ENCODE measurements around the gene IYD.

DNA sequence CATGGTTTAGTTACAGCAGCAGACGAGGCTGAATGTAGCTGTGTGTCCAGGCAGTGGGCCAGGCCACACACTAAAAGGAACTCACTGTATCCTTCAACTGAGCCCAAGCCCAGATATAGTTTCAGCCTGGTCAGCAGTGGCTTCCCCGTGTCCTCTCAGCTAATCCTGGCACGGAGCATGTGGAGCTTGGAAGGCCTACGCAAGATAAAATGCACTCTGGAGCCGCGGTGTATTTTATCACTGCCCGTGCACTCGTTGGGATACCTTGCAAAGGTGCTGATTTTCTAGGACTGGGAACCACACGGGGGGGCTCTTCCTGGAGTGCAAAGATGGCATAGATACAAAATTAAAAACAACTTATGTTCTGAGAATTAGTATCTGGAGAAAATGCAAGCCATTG lies 48.4 kb upstream of the IYD start:
- TF ChIP-seq RAD21 (conservative IDR thresholded peaks at IDR 0.05 in 1 of 2, IDR thresholded peaks at IDR 0.05 in 1 of 2) (no peak), JUNB (IDR thresholded peaks at IDR 0.05) (no peak), BHLHE40 (IDR thresholded peaks at IDR 0.05; ENCODE audit: low read depth, low read length) (no peak), EP300 (IDR thresholded peaks at IDR 0.05) (no peak), KDM1A (IDR thresholded peaks at IDR 0.05; ENCODE audit: low read depth) (no peak), ESRRA (IDR thresholded peaks at IDR 0.05; ENCODE audit: borderline replicate concordance, low read length) (no peak), SREBF2 (IDR thresholded peaks at IDR 0.05) (no peak)
- TF ChIP-seq, protein P1, sequence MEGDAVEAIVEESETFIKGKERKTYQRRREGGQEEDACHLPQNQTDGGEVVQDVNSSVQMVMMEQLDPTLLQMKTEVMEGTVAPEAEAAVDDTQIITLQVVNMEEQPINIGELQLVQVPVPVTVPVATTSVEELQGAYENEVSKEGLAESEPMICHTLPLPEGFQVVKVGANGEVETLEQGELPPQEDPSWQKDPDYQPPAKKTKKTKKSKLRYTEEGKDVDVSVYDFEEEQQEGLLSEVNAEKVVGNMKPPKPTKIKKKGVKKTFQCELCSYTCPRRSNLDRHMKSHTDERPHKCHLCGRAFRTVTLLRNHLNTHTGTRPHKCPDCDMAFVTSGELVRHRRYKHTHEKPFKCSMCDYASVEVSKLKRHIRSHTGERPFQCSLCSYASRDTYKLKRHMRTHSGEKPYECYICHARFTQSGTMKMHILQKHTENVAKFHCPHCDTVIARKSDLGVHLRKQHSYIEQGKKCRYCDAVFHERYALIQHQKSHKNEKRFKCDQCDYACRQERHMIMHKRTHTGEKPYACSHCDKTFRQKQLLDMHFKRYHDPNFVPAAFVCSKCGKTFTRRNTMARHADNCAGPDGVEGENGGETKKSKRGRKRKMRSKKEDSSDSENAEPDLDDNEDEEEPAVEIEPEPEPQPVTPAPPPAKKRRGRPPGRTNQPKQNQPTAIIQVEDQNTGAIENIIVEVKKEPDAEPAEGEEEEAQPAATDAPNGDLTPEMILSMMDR (IDR thresholded peaks at IDR 0.05): no peak
